NOMO-1 treated with dmso at 0.1 percent for 144 hours (cell line): Measurements from ENCODE around the gene EVPLL.
A peak's percentile ranks its signal among the peaks of the same experiment; 100 is the strongest.
"Not testable (repeated sequence)": the region's sequence is repeated elsewhere in the genome, so short reads cannot be mapped to it uniquely, and the experiment has no call there.

Experiments
- DNase-seq: peaks from one replicate; lab custom pipeline; 2025; ENCODE audit not compliant: unreplicated experiment; lab: John Stamatoyannopoulos, UW

The EVPLL gene

GRCh38 chr17:18377437-18378204 lies at the start of gene EVPLL:
EVPLL (plus strand) TSS chr17:18377778; CDS start chr17:18380938, 3,160 bp downstream.
- DNase-seq = peak; percentile 61

- no peak for DNase-seq
Observed at GRCh38 chr17:18328643-18329204, 48.9 kb upstream of the EVPLL start.

GRCh38 chr17:18331879-18332278 lies 45.7 kb upstream of the EVPLL start:
- no peak for DNase-seq

GRCh38 chr17:18332909-18333489 lies 44.6 kb upstream of the EVPLL start:
- no peak for DNase-seq

GRCh38 chr17:18338158-18338557 lies 39.4 kb upstream of the EVPLL start:
- not testable (repeated sequence) for DNase-seq

- DNase-seq = no peak
Observed at GRCh38 chr17:18339933-18340332, 37.6 kb upstream of the EVPLL start.

GRCh38 chr17:18344021-18344420 lies 33.6 kb upstream of the EVPLL start:
- DNase-seq = no peak

- DNase-seq = no peak
Observed at GRCh38 chr17:18353541-18353940, 24.0 kb upstream of the EVPLL start.

- DNase-seq = peak; percentile 13
Observed at GRCh38 chr17:18356624-18357023, 21.0 kb upstream of the EVPLL start.

- DNase-seq = no peak
Observed at GRCh38 chr17:18360518-18360917, 17.1 kb upstream of the EVPLL start.

GRCh38 chr17:18361837-18362697 lies 15.5 kb upstream of the EVPLL start:
- DNase-seq = no peak

- DNase-seq = no peak
Observed at GRCh38 chr17:18362698-18363100, 14.9 kb upstream of the EVPLL start.

GRCh38 chr17:18363101-18364049 lies 14.2 kb upstream of the EVPLL start, which contains the start of gene SHMT1:
SHMT1 (minus strand) TSS chr17:18363550; CDS start chr17:18355981, 7,569 bp downstream.
- peak; percentile 88 for DNase-seq

- no peak for DNase-seq
Observed at GRCh38 chr17:18364166-18364565, 13.4 kb upstream of the EVPLL start.

GRCh38 chr17:18368946-18369345 lies 8.6 kb upstream of the EVPLL start:
- DNase-seq = no peak

GRCh38 chr17:18370761-18371160 lies 6.8 kb upstream of the EVPLL start:
- no peak for DNase-seq

GRCh38 chr17:18371455-18371854 lies 6.1 kb upstream of the EVPLL start:
- no peak for DNase-seq

GRCh38 chr17:18373181-18373580 lies 4.4 kb upstream of the EVPLL start:
- DNase-seq = not testable (repeated sequence)

GRCh38 chr17:18374216-18374615 lies 3.4 kb upstream of the EVPLL start:
- DNase-seq = no peak

- no peak for DNase-seq
Observed at GRCh38 chr17:18378205-18378505, 577 bp downstream of the EVPLL start.
